ENCODE measurements around the gene MAGI1.

- TF ChIP-seq CTCF (IDR thresholded peaks at IDR 0.05) (no peak), EZH2 (IDR thresholded peaks at IDR 0.05; ENCODE audit: borderline replicate concordance, insufficient read depth, low read depth, low read length, poor library complexity, severe bottlenecking) (no peak)
Measured at GRCh38 chr3:65432388-65433003, 606.2 kb downstream of the MAGI1 start.
